GM23248 (cell line): Measurements from ENCODE around the gene PTPRN2.

ENCODE experiments used
- EZH2 ChIP-seq: fragments of 200-600 bp; sonication (generic); IDR thresholded peaks from 2 replicates; pipeline ENCODE4 v1.6.1; 2018; ENCODE audit warnings: antibody characterized with exemption, mild to moderate bottlenecking; ENCODE audit not compliant: insufficient read depth, poor library complexity, severe bottlenecking
- EZH2phosphoT487 ChIP-seq: fragments of 200-600 bp; sonication (generic); IDR thresholded peaks from 2 replicates; pipeline ENCODE4 v1.6.1; 2018; ENCODE audit warnings: antibody characterized with exemption, moderate library complexity, mild to moderate bottlenecking, low read depth; ENCODE audit not compliant: insufficient read depth

GRCh38 chr7:157940497-157940896 lies 647.1 kb downstream of the PTPRN2 start:
- no peak for TF ChIP-seq EZH2
- no peak for TF ChIP-seq EZH2phosphoT487
